Inferior parietal cortex (tissue), 1 donor: ENCODE results near the gene PTPRE.

ENCODE experiments used
- DNase-seq: peaks from one replicate; pipeline ENCODE4 v3.0.0-alpha.2; 2016; ENCODE audit errors: extremely low spot score

PTPRE gene

GRCh38 chr10:127925471-127926207 is 18.7 kb downstream of the PTPRE start:
- no peak for DNase-seq

- DNase-seq = no peak
Measured at GRCh38 chr10:127926455-127926854, 19.6 kb downstream of the PTPRE start.

GRCh38 chr10:127928021-127928806 is 21.3 kb downstream of the PTPRE start:
- no peak for DNase-seq

- no peak for DNase-seq
Measured at GRCh38 chr10:127932521-127933270, 25.8 kb downstream of the PTPRE start.

- no peak for DNase-seq
Measured at GRCh38 chr10:127933271-127933670, 26.4 kb downstream of the PTPRE start.

GRCh38 chr10:127934383-127934782 is 27.5 kb downstream of the PTPRE start:
- DNase-seq = no peak

GRCh38 chr10:127935071-127935561 is 28.2 kb downstream of the PTPRE start:
- DNase-seq = no peak

- DNase-seq = no peak
Measured at GRCh38 chr10:127937069-127937468, 30.2 kb downstream of the PTPRE start.

GRCh38 chr10:127937915-127938463 is 31.1 kb downstream of the PTPRE start:
- no peak for DNase-seq

- no peak for DNase-seq
Measured at GRCh38 chr10:127939786-127940330, 33.0 kb downstream of the PTPRE start.

- no peak for DNase-seq
Measured at GRCh38 chr10:127940866-127941640, 34.1 kb downstream of the PTPRE start.

- no peak for DNase-seq
Measured at GRCh38 chr10:127942811-127943210, 35.9 kb downstream of the PTPRE start.

- DNase-seq = no peak
Measured at GRCh38 chr10:127943336-127943910, 36.5 kb downstream of the PTPRE start.

GRCh38 chr10:127944256-127944655 is 37.4 kb downstream of the PTPRE start:
- DNase-seq = no peak

- no peak for DNase-seq
Measured at GRCh38 chr10:127945341-127945758, 38.4 kb downstream of the PTPRE start.

GRCh38 chr10:127945948-127946711 is 39.2 kb downstream of the PTPRE start:
- DNase-seq = no peak

- no peak for DNase-seq
Measured at GRCh38 chr10:127947211-127947610, 40.3 kb downstream of the PTPRE start.

GRCh38 chr10:127948791-127949190 is 41.9 kb downstream of the PTPRE start:
- no peak for DNase-seq

GRCh38 chr10:127949831-127950230 is 42.9 kb downstream of the PTPRE start:
- DNase-seq = no peak
